NOMO-1 treated with DMSO at 0.1 percent for 48 hours (cell line): Measurements from ENCODE around the gene NABP1.

Experiments used
- DNase-seq: peaks from one replicate; lab custom pipeline; 2025; ENCODE audit not compliant: unreplicated experiment; lab: John Stamatoyannopoulos, UW

NABP1 gene

DNA sequence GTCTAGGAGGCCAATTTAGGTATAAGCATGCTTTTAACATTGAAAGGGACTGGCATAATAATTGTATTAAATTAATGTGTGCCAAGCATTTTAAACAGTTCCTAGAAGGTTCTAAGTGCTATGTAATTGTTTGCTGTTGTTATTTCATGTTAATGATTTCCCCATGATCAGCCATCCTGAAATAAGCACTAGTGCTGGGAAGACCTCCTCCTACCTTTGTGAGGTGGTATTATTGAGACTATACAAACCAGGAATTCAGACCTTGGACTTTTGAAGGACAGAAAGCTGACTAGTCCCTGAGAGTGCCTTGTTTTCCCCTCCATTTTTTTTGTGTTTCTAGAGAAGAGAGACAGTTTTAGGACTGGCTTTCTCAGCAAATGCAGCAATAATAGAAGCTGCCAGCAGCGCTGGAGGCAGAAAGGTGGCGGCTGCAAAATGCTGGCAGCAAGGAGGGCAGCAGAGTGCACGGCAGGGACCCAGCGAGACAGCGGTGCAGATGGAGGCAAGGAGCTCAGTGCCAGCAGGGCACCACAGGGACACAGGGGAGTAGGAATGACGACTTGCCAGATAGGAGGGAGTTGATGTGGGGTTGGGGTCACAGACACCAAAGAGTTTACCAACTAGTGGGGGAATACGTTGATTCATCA lies 25.3 kb downstream of the NABP1 start:
- no peak for DNase-seq

DNA sequence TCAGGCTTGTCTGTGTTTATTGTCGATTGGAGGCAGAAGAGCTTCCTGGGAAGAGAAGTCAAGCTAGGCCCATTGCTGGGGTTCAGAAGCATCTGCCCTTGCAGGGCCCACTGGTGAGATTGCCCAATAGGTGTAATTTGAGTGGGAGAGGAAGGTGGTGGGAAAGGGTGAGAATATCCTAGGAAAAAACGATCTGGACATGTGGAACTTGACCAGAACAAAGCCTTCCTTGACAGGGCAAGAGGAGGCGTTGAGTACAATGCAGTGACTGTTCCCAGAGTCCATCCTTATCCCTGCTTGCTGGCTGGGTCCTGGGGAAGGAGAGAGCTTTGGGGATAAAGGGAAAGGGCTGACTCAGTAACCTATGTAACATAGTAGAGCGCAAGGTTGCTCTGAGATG lies 27.1 kb downstream of the NABP1 start:
- DNase-seq = no peak

DNA sequence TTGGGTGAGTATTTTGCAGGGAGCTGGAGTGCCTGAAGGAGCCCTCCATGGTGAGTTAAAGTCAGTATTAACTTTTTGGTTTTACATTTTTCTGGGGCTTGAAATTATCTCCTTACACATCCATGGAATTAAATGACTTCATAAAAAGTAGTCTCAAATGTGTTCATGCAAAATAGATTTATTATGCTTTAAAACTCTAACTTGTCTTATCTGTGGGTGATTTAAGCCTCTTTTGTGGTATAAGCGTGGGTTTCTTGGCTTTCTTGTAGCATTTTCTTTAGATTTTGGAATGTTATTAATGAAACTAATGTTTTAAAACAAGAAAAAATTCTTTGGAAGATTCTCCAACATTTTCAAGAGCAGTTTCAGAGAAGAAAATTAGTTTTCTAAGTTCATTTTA lies 27.8 kb downstream of the NABP1 start:
- no peak for DNase-seq

DNA sequence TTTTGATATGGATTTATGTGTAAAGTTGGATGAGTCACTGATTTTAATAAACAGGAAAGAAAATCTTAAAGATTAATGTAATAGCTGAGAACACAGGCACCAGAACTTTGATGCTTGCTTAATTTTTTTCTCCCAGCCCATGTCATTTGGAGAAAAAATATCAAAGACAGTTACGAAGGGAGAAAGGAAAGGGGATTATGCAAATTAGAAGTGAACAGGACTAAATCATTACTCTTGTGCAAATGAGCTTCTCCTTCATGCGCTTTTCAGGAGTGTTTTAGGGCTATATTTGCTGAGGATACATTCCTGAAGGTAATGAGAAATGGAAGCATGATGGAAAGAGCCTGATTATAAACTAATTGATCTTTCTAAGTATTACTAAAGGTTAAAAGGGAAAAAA lies 28.9 kb downstream of the NABP1 start:
- no peak for DNase-seq

DNA sequence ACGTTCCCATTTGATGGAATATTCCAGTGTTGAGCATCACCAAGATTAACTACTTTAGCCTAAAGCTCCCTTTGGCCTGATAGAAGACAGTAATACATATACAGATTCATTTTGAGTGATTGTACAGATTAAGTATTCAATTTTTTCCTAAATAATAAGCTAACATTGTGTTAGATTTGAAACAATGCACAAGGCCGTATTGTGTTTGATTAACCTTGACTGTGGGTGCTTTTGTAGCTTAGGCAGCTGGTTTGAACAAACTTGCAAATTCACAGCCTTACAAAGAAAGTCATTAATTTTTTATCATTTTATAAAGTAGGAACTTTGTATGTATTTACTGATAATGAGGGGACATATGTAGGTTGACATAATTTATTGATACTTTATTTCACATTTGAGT lies 29.6 kb downstream of the NABP1 start:
- DNase-seq = no peak

DNA sequence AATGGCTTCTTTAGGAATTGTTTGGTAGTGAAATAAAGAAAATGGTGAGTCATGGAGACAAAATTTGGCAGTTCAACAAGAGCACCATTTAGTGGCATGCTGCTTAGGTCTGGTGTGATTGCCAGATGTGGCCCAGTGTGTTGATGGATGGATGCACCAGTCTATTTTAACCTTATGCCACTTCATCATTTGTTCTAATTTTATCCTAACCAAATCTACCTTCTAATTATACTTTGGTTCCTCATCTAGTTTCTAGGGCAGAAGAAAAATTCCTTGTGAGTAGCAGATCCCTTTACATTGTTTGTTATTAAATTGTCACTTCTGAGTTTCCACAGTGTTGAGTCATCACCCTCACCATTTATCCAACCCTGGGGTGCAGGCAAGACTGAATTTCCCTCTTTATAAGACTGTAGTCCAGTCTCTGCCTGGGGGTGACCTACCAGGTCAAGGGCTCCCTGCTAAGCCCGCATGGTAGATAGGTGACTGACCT lies 32.5 kb downstream of the NABP1 start:
- DNase-seq = peak; percentile 24

DNA sequence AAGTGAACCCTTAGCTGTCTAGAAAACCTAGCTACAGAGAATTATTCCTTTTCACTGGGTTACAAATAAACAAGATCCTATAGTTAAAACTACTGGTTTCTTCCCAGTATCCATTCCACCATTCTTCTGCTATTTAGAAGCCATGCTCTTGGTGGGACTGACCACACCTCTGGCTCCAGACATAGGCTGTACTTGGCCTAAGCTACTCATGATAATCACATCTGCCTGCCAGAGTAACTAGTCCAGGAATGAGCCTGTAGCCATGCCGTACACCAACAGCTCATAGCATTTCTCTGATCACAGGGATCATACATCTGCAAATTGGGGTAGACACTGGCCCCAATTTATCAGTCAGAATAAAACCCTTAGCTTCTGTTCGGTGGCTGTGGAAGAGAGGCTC lies 33.7 kb downstream of the NABP1 start:
- no peak for DNase-seq

DNA sequence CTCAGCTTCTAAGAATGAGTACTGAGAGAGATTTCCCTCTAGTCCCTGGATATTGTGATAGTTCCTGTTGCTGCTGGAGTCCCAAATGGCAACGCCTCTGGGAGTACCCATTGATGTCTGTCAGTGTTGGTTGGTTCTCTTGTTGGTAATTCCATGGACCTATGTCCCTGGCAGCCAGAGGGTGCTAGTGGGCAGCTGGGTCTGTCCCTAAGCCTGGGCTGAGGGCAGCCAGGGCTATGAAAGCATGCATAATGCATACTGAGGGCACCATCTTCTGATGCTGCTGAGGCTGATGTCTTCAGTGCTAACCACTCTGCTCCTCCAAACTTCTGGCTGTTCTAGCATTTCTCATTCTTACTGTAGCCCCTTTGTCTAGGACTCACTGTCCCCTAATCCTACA lies 35.9 kb downstream of the NABP1 start:
- DNase-seq = no peak

DNA sequence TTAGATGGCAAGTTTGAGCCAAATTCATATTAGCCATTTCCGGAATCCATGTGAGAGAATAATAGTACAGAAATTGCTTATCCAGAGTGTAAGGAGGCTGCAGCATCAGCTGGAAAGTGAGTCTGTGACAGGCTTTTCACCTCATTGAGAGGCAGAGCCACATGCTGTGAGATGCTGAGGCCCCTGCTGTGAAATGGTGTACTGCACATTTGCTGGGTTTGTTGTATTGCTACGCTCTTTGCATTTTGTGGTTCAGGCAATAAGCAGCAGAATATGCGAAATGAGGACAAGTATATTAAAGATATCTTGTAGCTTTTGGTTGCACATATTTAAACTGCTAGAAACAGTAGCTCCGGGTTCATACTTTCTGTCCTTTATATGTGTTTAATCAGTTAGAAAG lies 37.0 kb downstream of the NABP1 start:
- no peak for DNase-seq

DNA sequence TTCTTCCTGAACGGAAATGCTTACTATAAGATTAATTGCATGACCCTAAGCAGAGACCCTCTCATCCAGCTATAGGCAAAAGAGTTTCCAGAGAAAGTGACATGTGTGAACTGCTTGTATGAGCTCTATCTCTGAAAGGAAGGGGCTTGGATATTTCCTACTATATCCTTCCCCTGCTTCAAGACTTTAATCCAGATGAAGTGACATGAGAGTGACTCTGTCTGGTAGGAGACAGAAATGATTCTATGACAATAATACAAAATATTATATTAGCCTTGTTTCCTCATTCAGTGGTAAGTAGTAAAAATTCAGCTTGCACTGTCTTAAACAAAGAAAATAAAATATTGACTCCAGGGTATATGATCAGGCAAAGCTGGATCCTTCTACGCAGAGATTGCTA lies 37.5 kb downstream of the NABP1 start:
- no peak for DNase-seq

DNA sequence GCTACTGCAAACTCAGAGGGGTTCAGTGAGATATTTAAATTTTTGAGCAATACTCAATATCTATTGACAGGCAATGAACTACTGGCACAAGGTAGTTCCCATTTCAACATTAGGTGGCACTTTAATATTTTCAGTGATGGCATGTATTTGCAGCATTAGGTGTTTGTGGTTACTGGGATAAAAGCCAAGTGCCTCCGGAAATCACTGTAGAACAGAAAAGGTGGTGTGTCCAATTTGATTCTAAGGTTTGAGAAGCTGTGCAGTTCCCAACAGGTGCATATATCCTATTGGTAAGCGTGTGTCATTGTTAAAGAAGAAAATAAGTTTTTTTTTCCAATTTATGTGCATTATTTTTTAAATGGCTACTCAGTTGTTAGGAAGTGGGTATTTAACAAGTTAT lies 41.3 kb downstream of the NABP1 start:
- no peak for DNase-seq

DNA sequence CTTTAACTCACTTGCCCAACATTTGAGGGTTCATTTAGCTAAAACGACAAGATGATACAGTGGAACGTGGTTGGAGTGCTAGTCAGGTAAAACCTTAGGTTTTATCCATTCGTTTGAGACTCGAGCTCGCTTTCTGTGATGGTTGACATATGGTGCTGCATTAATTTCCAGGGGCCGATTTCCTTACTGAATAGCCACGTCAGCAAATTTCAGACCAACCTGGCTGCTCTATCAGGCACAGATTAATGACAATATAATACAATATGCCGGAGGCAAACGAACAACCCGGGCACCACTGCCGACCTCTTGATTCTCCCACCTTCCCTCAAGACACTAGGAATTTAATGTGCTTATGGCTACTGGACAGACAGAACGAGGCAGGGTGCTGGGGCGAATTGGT lies 42.0 kb downstream of the NABP1 start:
- DNase-seq = no peak

DNA sequence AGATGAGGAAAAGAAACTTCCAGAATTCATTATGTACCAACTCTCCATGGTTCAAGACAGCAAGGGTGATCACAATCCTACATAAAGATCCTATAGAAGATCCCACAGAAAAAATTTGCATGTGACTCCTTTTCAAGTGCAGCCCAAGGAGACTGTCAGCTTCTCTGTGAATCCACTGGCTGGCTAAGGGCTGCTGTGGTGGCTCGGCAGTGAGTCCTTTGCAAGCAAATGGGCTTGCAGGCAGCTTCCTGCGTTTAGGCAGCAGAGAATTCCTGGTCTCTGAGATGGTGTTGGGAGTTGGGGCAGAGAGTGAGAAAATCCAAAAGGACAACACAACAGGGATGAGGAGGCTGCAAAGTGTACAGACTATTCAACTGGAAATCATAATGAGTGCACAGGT lies 43.4 kb downstream of the NABP1 start:
- no peak for DNase-seq

DNA sequence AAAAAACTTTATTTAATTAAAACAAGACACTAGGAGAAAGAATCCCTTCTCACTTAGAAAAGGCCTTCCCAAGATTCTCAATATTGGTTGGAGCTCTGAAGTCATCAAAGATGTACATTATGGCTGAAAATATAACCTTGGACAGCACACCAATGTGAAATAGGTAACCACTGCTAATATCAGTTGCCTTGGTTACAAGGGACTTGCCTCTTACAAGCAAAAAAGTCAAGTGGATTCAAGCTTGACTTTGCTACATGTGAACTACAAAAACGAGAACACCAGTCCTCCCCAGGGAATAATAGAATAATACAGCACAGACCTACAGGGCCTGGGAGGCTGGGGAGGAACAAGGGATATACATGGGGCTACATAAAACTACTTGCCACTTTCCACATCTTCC lies 46.1 kb downstream of the NABP1 start:
- DNase-seq = no peak

DNA sequence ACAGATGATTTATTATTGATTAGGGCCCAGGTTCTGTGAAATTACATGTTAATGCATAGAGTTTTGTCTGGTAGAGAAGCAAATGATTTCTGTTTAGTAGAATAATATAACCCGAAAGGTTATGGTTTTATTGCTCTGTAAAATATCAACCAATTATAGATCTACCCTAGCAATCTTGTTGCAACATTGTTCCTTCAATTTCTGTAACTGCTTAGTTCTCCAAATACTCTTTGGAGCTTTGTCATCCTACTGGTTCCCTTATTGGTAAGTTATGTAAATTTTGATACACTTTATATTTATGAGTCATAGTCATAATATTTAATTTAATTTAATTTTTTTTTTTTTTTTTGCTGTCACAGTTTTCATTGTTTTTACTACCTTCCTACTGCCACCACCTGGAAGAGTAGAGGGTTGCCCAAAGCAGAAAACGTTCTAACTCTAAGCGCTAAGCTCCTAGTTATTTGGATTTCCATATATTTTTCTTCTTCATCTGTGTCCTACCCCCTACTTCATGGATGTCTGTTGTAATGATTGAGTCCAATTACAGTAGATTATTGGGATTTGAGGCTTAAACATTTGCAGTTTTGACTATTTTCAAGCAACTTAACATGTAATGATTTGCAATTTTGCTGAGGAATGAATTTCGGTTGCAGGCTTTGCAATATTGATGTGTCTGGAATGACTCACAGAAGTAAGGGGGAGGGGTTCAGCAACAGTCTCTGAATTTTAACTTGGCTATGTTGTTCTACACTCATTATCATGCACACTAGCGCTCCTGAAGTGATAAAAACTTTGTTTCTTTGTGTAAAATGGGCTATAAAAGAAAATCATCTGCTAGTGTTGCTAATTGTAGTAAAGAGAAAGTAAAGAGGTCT lies 51.1 kb downstream of the NABP1 start:
- DNase-seq = peak; percentile 71

DNA sequence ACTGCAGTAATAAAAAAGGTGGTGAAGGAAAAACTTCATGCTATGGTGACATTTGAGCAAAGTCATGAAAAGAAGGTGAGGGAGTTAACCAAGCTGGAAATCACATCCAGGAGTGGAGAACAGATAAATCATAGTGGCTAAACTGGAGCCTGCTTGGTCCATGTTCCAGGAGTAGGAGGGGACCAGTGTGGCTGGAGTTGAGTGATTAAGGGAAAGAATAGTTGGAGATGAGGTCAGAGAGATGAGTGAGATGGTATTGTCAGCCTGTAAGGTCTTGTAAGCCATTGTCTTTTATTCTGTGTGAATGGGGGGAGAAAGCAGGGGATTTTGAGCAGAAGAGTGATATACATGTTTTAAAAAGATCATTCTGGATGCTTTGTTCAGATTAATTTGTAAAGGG lies 52.3 kb downstream of the NABP1 start:
- no peak for DNase-seq
